ENCODE data around the gene ANKRD13B.

ANKRD13B gene

GRCh38 chr17:29568331-29569244 lies 24.3 kb upstream of the ANKRD13B start, which contains the start of gene TP53I13:
TP53I13 (plus strand) TSS chr17:29568701; CDS start chr17:29568759, 58 bp downstream.
- Histone ChIP-seq H3K9ac (peak within 1 kb of the TSS; percentile 53), H3K4me2 (ENCODE audit: low read length) (peak within 1 kb of the TSS; percentile 86), H3K27me3 (ENCODE audit: control insufficient read depth, insufficient read depth, low read length) (no peaks in the 10 kb centered on the region), H3K9me3 (ENCODE audit: control insufficient read depth, low read length) (no peaks in the 10 kb centered on the region), H3K4me1 (peaks cover 8% of the 10 kb centered on the region), H3K27ac (peak within 1 kb of the TSS; percentile 79), H2AFZ (peak within 1 kb of the TSS; percentile 97), H3K36me3 (ENCODE audit: control insufficient read depth, insufficient read depth, low read length) (no peaks in the 10 kb centered on the region), H3K79me2 (no peaks in the 10 kb centered on the region), H3K4me3 (ENCODE audit: low read depth, low read length) (peak within 1 kb of the TSS; percentile 63)
- TF ChIP-seq, protein P1, sequence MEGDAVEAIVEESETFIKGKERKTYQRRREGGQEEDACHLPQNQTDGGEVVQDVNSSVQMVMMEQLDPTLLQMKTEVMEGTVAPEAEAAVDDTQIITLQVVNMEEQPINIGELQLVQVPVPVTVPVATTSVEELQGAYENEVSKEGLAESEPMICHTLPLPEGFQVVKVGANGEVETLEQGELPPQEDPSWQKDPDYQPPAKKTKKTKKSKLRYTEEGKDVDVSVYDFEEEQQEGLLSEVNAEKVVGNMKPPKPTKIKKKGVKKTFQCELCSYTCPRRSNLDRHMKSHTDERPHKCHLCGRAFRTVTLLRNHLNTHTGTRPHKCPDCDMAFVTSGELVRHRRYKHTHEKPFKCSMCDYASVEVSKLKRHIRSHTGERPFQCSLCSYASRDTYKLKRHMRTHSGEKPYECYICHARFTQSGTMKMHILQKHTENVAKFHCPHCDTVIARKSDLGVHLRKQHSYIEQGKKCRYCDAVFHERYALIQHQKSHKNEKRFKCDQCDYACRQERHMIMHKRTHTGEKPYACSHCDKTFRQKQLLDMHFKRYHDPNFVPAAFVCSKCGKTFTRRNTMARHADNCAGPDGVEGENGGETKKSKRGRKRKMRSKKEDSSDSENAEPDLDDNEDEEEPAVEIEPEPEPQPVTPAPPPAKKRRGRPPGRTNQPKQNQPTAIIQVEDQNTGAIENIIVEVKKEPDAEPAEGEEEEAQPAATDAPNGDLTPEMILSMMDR (IDR thresholded peaks at IDR 0.05) = no peak

- Histone ChIP-seq H3K27me3 (ENCODE audit: control insufficient read depth, insufficient read depth, low read length) (no peaks in the 10 kb centered on the region), H3K27ac (peak overlapping the region; percentile 77), H3K9me3 (ENCODE audit: control insufficient read depth, low read length) (no peaks in the 10 kb centered on the region), H2AFZ (peak overlapping the region; percentile 97), H3K79me2 (no peaks in the 10 kb centered on the region), H3K4me2 (ENCODE audit: low read length) (peak overlapping the region; percentile 74), H3K36me3 (ENCODE audit: control insufficient read depth, insufficient read depth, low read length) (no peaks in the 10 kb centered on the region), H3K9ac (peak overlapping the region; percentile 53), H3K4me1 (peaks cover 8% of the 10 kb centered on the region), H3K4me3 (ENCODE audit: low read depth, low read length) (peak overlapping the region; percentile 60)
- TF ChIP-seq, protein P1 (IDR thresholded peaks at IDR 0.05) = no peak
Measured at GRCh38 chr17:29569245-29569950, 23.5 kb upstream of the ANKRD13B start.

- Histone ChIP-seq H3K9me3 (ENCODE audit: control insufficient read depth, low read length) (no peaks in the 10 kb centered on the region), H3K36me3 (ENCODE audit: control insufficient read depth, insufficient read depth, low read length) (no peaks in the 10 kb centered on the region), H3K4me3 (ENCODE audit: low read depth, low read length) (no peak overlapping the region), H3K9ac (no peak overlapping the region), H3K27me3 (ENCODE audit: control insufficient read depth, insufficient read depth, low read length) (no peaks in the 10 kb centered on the region), H2AFZ (no peak overlapping the region), H3K27ac (no peak overlapping the region), H3K4me1 (peaks cover 8% of the 10 kb centered on the region), H3K4me2 (ENCODE audit: low read length) (no peak overlapping the region), H3K79me2 (no peaks in the 10 kb centered on the region)
- TF ChIP-seq, protein P1 (IDR thresholded peaks at IDR 0.05) = no peak
Measured at GRCh38 chr17:29570521-29570920, 22.4 kb upstream of the ANKRD13B start.

DNA sequence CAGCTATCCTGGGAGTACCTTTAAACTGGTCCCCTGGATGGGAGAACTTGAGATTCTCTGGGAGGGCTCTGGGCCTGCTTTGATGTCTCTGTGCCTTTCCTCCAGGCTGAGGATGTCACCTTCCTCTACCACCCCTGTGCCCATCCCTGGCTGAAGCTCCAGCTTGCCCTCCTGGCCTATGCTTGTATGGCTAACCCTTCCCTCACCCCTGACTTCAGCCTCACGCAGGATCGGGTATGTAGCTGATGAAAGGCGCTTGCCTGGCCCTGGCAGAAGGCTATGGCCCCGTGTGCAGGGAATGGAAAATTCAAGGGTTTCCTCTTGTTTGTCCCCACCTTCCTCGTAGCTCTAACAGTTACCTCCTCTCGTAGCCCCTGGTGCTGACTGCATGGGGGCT lies 21.4 kb upstream of the ANKRD13B start:
- no peak overlapping the region for H3K27ac ChIP-seq
- H3K79me2 ChIP-seq = no peaks in the 10 kb centered on the region
- H2AFZ ChIP-seq = no peak overlapping the region
- no peak overlapping the region for H3K4me2 ChIP-seq (ENCODE audit: low read length)
- no peak overlapping the region for H3K9ac ChIP-seq
- H3K27me3 ChIP-seq (ENCODE audit: control insufficient read depth, insufficient read depth, low read length) = no peaks in the 10 kb centered on the region
- H3K9me3 ChIP-seq (ENCODE audit: control insufficient read depth, low read length) = no peaks in the 10 kb centered on the region
- H3K36me3 ChIP-seq (ENCODE audit: control insufficient read depth, insufficient read depth, low read length) = no peaks in the 10 kb centered on the region
- TF ChIP-seq, protein P1 (IDR thresholded peaks at IDR 0.05) = no peak
- peaks cover 8% of the 10 kb centered on the region for H3K4me1 ChIP-seq
- H3K4me3 ChIP-seq (ENCODE audit: low read depth, low read length) = no peak overlapping the region

All from parathyroid adenoma (tissue), 2 donors.